GM19238 (cell line): Measurements from ENCODE around the gene ZFP90.
"Not testable (repeated sequence)": the region's sequence is repeated elsewhere in the genome, so short reads cannot be mapped to it uniquely, and the experiment has no call there.

ENCODE experiments used
- DNase-seq: peaks from one replicate; pipeline ENCODE4 v3.0.0; 2011; ENCODE audit warnings: low spot score; ENCODE audit not compliant: insufficient read length

Gene ZFP90

DNA sequence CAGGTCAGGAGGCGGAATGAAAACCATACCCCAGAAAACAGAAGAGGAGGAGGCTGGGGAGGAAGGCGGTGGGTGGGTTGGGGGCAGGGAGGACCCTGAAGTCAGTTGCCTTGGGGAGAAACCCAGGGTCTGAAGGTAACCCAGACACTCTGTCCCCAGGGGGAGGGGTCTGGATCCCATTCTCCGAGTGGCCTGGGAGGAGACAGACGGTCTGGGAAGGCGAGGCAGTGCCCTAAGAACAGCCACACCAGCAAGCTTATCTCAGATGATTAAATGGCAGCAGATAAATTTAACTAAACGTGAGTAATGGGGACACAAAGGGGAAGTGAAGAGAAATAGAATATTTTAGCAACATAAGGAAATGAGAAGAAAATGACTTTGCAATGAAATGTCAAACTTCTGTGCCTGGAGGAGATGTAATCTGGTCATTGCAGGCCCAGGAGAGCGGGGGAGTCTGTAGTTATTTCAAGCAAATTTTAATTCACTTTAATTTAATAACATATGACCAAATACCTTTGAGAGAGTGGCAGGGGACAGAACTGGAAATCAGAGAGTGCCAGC is 21.4 kb upstream of the ZFP90 start:
- no peak for DNase-seq

- no peak for DNase-seq
Measured at GRCh38 chr16:68519225-68519745, 19.8 kb upstream of the ZFP90 start.

DNA sequence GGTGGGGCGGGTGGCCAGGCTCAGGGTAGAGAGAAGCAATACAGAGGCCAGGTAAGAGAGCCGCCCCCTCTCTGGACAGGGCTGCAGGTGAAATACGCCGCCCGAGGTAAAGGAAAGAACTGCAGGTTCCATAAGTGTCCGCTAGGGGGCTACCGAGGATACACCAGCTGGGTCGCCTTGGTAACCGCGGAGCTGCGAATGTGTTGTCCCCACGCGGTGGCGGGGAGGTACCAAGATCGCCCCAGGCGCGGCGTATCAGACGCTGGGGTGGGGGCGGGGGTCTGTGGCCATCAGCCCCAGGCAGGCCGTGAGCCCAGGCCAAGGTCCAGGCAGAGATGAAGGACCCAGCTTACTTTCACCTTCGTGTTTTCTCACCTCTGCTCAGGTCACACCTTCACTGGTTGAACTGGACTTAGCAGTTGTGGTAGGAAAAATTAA is 18.4 kb upstream of the ZFP90 start:
- DNase-seq = peak; percentile 97

DNA sequence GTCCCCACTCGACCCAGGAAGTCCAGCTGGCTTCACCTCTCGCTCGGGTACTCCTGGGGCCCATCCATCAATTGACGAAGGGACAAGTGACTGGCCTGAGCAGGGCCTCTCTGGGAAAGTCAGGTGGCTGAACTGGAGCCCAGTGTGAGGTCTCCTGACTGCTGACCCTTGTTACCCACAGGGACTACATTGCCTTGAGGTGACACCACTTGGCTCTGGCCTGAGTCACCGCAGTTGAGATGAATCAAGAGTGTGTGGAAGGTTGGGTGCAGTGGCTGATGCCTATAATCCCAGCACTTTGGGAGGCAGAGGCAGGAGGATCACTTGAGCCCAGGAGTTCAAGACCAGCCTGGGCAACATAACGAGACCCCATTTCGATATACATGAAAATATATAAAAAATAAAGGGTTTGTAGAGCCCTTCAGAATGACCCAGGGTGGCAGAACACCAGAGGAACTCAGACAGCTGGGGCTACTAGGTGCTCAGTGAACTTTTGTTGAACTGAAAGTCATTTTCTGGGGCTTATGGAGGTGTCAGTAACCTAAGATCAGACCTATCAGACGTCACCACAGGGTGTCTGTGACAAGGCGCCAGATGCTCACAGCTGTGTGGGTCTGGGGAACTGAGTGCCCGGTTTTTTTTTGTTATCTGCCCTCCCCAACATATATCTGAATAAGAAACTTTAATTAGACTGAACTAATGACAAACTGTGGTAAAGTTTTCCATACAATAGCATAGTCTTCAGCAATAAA is 14.8 kb upstream of the ZFP90 start:
- no peak for DNase-seq

DNA sequence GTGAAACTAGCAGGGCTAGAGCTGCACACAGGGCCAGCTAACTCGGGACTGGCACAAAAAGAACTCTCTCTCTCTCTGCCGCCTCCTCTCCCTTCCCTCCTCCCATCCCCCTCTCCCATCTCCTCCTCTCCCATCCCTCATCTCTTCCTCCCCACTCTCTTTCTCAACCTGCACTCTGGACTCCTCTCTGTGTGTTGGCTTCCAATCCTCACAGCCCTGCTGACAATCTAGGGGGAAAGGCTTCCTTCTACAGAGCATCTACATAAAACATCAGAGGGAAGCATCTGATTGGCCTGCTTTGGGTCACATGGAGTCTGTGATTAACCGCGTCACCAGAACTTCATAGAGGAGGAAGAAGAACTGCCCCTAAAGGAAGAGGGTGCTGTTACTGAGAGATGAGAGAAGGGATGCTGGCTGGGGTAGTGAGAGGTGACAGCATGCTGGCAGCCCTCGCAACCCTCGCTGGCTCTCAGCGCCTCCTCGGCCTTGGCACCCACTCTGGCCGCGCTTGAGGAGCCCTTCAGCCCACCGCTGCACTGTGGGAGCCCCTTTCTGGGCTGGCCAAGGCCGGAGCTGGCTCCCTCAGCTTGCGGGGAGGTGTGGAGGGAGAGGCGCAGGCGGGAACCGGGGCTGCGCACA is 12.8 kb upstream of the ZFP90 start:
- no peak for DNase-seq

DNA sequence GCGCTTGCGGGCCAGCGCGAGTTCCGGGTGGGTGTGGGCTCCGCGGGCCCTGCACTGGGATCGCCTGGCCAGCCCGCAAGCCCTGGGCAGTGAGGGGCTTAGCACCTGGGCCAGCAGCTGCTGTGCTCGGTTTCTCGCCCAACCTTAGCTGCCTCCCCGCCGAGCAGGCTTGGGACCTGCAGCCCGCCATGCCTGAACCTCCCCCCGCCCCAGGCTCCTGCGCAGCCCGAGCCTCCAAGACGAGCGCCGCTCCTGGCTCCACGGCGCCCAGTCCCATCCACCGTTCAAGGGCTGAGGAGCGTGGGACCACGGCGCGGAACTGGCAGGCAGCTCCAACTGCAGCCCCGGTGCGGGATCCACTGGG is 12.3 kb upstream of the ZFP90 start:
- no peak for DNase-seq

DNA sequence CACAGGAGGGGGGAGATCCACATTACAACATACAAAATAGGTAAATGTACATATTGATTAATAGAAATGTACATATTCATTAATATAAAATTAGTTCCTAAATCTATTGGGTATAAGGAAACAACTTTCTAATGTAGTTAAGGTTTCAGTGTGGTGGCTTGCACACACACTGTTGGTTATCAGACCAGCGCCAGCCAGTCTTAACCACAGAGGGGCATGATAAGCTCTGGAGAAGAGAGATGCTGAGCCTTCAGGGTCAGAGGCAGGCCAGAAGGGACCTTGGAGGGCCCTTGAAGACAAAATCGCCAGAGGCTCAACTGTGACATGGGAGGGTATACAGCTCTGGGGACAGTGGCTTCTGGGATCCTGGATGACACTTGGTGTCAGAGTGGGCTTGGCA is 10.9 kb upstream of the ZFP90 start:
- no peak for DNase-seq

- DNase-seq = peak; percentile 91
Measured at GRCh38 chr16:68528686-68529379, 10.3 kb upstream of the ZFP90 start.

DNA sequence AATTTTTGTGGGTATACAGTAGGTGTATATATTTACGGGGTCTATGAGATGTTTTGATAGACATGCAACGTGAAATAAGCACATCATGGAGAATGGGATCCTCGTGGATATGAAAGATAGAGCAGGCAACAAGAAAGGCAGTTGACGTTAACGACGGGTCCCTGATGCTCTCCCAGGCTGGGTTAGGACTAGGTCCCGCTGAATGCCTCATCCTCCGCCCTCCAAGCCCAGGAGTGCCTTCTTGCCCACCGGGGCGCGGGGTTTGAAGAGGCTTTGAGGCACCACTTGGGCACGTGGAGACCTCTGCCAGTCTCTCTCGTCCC is 9.5 kb upstream of the ZFP90 start:
- DNase-seq = no peak

DNA sequence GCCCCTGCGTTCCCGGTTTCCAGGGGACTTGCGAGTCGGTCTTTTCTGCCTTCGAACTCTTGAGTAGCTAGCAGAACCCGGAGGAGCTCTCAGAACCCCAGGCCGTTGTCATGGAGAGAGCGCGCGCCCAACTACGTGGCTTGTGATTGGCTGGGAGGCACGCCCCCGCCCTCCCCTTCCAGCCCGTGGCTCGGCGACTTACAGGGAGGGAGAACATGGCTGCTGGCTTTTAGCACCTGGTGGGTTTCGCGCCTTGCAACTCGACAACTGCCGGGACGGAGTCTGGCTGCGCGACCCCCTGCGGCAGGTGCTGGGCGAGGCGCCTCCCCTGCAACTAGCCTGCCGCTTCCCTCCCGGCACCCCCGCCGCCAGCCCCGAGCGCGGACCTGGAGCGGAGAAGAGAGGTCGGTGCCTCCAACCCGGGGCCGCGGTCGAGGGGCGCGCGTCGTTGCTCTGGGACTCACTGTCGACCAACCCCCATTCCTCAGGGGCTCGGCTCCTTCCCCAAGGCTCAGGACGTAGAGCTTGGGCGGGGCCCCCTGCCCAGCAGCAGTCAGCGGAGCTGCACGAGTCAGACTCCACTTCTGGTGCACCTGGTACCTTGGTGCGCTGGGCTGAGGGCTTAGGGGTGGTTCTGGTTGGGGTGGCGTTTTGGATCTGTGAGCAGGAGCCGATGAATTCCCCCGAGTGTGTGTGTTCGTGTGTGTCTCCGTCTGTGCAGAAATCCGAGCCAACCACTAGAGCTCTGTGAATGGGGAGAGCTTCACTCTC is 9.0 kb upstream of the ZFP90 start:
- DNase-seq = peak; percentile 97

GRCh38 chr16:68533937-68534336 is 5.2 kb upstream of the ZFP90 start:
- no peak for DNase-seq

DNA sequence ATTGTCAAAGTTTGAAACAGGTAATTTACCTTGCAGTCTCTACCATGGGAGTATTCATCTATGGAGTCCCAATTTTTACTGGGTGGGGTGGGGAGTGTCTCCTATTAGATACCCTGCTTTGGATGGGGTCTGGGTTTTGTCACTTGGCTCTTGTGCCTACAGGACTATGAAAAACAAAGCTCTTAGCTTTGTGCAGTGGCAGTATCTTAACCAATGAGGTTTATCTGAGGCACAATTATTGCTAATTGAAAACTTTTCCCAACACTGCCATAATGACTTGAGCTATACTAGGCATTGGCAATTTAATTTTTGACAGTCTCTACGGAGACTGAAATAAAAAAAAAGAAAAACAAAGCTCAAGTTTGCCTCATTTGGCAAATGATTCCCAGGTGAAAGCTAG is 3.8 kb upstream of the ZFP90 start:
- DNase-seq = no peak

GRCh38 chr16:68539711-68540239 is 684 bp downstream of the ZFP90 start:
- DNase-seq = no peak

- DNase-seq = no peak
Measured at GRCh38 chr16:68548947-68549346, 9.9 kb downstream of the ZFP90 start.

- no peak for DNase-seq
Measured at GRCh38 chr16:68553186-68553585, 14.1 kb downstream of the ZFP90 start.

GRCh38 chr16:68560341-68560740 is 21.2 kb downstream of the ZFP90 start:
- not testable (repeated sequence) for DNase-seq

- DNase-seq = no peak
Measured at GRCh38 chr16:68563631-68564381, 24.7 kb downstream of the ZFP90 start.

DNA sequence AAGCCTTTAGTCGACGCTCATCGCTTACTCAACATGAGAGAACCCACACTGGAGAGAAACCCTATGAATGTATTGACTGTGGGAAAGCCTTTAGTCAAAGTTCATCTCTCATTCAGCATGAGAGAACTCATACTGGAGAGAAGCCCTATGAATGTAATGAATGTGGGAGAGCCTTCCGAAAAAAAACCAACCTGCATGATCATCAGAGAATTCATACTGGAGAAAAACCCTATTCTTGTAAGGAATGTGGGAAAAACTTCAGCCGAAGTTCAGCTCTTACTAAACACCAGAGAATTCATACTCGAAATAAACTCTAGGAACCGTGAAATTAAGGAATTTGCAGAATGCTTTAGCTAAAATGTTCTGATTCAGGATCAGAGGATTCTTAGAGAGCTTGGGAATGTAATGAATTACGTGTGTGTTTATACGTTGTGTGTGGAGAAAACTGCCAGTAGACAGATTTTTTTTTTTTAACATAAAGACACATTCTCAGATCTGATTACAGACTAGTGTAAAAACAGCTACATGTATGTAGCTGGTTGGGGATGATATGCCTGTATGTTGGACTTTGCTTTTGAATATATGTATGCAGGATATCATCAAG is 25.4 kb downstream of the ZFP90 start:
- no peak for DNase-seq

DNA sequence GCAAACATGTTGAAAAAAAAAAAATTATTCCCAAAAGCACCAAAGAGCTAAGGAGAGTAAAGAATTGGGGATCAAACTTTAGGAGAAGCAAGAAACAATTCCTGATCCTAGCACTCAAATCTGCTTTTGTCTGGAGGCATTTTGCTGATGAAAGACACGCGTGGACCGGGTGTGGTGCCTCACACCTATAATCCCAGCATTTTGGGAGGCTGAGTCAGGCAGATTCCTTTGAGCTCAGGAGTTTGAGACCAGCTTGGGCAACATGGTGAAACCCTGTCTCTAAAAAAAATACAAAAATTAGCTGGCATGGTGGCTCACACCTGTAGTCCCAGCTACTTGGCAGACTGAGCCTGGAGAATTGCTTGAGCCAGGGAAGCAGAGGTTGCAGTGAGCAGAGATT is 35.4 kb downstream of the ZFP90 start:
- no peak for DNase-seq

- no peak for DNase-seq
Measured at GRCh38 chr16:68575082-68575481, 36.0 kb downstream of the ZFP90 start.
